ENCODE measurements around the gene EIF2B4.

The EIF2B4 gene

GRCh38 chr2:27370026-27370815 lies at the start of gene EIF2B4, which contains the start of gene SNX17:
TSS of gene EIF2B4 (minus strand) at chr2:27370338. CDS start at chr2:27370314, 24 bp downstream.
TSS of gene SNX17 (plus strand) at chr2:27370616. CDS start at chr2:27370744, 128 bp downstream.
- DNase-seq (ENCODE audit: low read depth) = peak; percentile 99

GRCh38 chr2:27416151-27416550 lies 46.0 kb upstream of the EIF2B4 start:
- DNase-seq (ENCODE audit: low read depth) = no peak

- no peak for DNase-seq (ENCODE audit: low read depth)
Observed at GRCh38 chr2:27412419-27413152, 42.4 kb upstream of the EIF2B4 start.

- peak; percentile 90 for DNase-seq (ENCODE audit: low read depth)
Observed at GRCh38 chr2:27409321-27410073, 39.4 kb upstream of the EIF2B4 start, which contains the start of gene PPM1G. TSS of gene PPM1G (minus strand) at chr2:27409591. CDS start at chr2:27409422, 169 bp downstream.

- DNase-seq (ENCODE audit: low read depth) = no peak
Observed at GRCh38 chr2:27408601-27409320, 38.6 kb upstream of the EIF2B4 start.

- DNase-seq (ENCODE audit: low read depth) = no peak
Observed at GRCh38 chr2:27407798-27408491, 37.8 kb upstream of the EIF2B4 start.

- no peak for DNase-seq (ENCODE audit: low read depth)
Observed at GRCh38 chr2:27400348-27401135, 30.4 kb upstream of the EIF2B4 start.

GRCh38 chr2:27398962-27399361 lies 28.8 kb upstream of the EIF2B4 start:
- no peak for DNase-seq (ENCODE audit: low read depth)

- DNase-seq (ENCODE audit: low read depth) = no peak
Observed at GRCh38 chr2:27393225-27393624, 23.1 kb upstream of the EIF2B4 start.

- DNase-seq (ENCODE audit: low read depth) = no peak
Observed at GRCh38 chr2:27390822-27391679, 20.9 kb upstream of the EIF2B4 start.

GRCh38 chr2:27381577-27382181 lies 11.5 kb upstream of the EIF2B4 start:
- no peak for DNase-seq (ENCODE audit: low read depth)

- peak; percentile 85 for DNase-seq (ENCODE audit: low read depth)
Observed at GRCh38 chr2:27380626-27381545, 10.7 kb upstream of the EIF2B4 start, which contains the start of gene ZNF513. TSS of gene ZNF513 (minus strand) at chr2:27380734. CDS start at chr2:27380526, 208 bp downstream.

GRCh38 chr2:27379836-27380625 lies 9.9 kb upstream of the EIF2B4 start:
- DNase-seq (ENCODE audit: low read depth) = peak; percentile 55

GRCh38 chr2:27379383-27379835 lies 9.3 kb upstream of the EIF2B4 start:
- DNase-seq (ENCODE audit: low read depth) = no peak

GRCh38 chr2:27378809-27379290 lies 8.7 kb upstream of the EIF2B4 start:
- DNase-seq (ENCODE audit: low read depth) = no peak

GRCh38 chr2:27378096-27378808 lies 8.1 kb upstream of the EIF2B4 start:
- DNase-seq (ENCODE audit: low read depth) = no peak
